Measurements from ENCODE around the gene MZT2B.

DNA sequence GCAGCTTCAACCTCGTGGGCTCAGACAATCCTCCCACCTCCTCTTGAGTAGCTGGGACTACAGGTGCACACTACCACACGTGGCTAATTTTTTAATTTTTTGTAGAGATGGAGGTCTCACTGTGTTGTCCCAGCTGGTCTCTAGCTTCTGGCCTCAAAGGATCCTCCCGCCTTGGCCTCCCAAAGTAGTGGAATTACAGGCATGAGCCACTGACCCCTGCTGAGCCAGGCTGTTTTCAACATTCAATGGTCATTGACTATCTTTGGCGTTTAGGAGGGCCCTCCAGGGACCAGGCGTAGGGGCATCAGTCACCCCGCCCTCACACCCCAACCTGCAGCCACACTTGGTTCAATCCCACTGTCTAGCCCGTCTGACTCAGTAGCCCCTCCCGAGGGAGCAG, 5.2 kb downstream of the MZT2B start:
- TF ChIP-seq, protein P1, sequence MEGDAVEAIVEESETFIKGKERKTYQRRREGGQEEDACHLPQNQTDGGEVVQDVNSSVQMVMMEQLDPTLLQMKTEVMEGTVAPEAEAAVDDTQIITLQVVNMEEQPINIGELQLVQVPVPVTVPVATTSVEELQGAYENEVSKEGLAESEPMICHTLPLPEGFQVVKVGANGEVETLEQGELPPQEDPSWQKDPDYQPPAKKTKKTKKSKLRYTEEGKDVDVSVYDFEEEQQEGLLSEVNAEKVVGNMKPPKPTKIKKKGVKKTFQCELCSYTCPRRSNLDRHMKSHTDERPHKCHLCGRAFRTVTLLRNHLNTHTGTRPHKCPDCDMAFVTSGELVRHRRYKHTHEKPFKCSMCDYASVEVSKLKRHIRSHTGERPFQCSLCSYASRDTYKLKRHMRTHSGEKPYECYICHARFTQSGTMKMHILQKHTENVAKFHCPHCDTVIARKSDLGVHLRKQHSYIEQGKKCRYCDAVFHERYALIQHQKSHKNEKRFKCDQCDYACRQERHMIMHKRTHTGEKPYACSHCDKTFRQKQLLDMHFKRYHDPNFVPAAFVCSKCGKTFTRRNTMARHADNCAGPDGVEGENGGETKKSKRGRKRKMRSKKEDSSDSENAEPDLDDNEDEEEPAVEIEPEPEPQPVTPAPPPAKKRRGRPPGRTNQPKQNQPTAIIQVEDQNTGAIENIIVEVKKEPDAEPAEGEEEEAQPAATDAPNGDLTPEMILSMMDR (IDR thresholded peaks at IDR 0.05) = no peak
- TF ChIP-seq EZH2 (IDR thresholded peaks at IDR 0.05; ENCODE audit: borderline replicate concordance, insufficient read depth, low read depth, low read length, poor library complexity, severe bottlenecking) = no peak
